ENCODE data around the gene POLR2F. TPM values are rescaled to one million over a fixed set of nuclear protein-coding genes. Genes with fewer than 3 reads are reported as not detected.

POLR2F gene
- total RNA-seq, 1 donor from 2014 or later = 204 TPM

DNA sequence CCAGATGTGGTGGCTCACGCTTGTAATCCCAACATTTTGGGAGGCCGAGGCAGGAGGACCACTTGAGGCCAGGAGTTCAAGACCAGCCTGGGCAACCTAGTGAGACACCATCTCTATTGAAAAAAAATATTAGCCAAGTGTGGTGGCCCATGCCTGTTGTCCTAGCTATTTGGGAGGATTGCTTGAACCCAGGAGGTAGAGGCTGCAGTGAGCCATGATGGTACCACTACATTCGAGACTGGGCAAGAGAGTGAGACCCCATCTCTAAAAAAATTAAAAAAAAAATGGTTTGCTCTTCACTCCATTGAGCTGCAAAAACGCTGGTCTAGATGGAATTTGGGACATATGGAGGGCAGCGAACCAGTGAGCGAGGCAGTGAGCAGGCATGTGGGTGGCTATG is 52.4 kb downstream of the POLR2F start:
- intact Hi-C loops (cut with DNase I) = no loop called here
- Histone ChIP-seq H3K27me3 (no peaks in the 10 kb centered on the region), H3K27ac (no peak overlapping the region), H3K4me1 (no peaks in the 10 kb centered on the region), H3K9me3 (no peaks in the 10 kb centered on the region), H3K4me3 (no peak overlapping the region), H3K36me3 (no peaks in the 10 kb centered on the region)
- DNase-seq (ENCODE audit: low spot score in 2 of 2) = no peak
- TF ChIP-seq, protein P1, sequence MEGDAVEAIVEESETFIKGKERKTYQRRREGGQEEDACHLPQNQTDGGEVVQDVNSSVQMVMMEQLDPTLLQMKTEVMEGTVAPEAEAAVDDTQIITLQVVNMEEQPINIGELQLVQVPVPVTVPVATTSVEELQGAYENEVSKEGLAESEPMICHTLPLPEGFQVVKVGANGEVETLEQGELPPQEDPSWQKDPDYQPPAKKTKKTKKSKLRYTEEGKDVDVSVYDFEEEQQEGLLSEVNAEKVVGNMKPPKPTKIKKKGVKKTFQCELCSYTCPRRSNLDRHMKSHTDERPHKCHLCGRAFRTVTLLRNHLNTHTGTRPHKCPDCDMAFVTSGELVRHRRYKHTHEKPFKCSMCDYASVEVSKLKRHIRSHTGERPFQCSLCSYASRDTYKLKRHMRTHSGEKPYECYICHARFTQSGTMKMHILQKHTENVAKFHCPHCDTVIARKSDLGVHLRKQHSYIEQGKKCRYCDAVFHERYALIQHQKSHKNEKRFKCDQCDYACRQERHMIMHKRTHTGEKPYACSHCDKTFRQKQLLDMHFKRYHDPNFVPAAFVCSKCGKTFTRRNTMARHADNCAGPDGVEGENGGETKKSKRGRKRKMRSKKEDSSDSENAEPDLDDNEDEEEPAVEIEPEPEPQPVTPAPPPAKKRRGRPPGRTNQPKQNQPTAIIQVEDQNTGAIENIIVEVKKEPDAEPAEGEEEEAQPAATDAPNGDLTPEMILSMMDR (IDR thresholded peaks at IDR 0.05) = no peak

DNA sequence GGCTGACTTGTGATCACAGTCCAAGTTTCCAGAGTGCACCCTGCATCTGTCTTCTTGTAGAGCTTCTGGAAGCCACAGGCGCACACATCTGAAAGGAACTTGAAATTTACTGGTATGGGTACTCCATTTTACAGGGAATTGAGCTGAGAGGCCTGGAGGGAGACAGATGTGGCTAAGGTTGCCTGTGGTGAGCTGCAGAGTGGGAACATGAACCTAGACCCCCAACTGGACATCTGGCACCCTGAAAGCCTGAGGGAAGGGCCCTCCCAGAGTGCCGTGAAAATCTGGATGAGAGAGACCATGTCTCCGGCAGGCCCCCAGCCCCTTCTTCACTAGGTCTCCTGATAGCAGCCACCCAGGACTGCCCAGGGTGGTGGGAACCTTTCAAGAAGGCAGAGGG is 53.4 kb downstream of the POLR2F start:
- Histone ChIP-seq H3K4me1 (no peaks in the 10 kb centered on the region), H3K27me3 (no peaks in the 10 kb centered on the region), H3K36me3 (no peaks in the 10 kb centered on the region), H3K27ac (no peak overlapping the region), H3K4me3 (no peak overlapping the region), H3K9me3 (no peaks in the 10 kb centered on the region)
- DNase-seq (ENCODE audit: low spot score in 2 of 2) = no peak
- TF ChIP-seq, protein P1 (IDR thresholded peaks at IDR 0.05) = no peak
- intact Hi-C loops (cut with DNase I) = no loop called here

DNA sequence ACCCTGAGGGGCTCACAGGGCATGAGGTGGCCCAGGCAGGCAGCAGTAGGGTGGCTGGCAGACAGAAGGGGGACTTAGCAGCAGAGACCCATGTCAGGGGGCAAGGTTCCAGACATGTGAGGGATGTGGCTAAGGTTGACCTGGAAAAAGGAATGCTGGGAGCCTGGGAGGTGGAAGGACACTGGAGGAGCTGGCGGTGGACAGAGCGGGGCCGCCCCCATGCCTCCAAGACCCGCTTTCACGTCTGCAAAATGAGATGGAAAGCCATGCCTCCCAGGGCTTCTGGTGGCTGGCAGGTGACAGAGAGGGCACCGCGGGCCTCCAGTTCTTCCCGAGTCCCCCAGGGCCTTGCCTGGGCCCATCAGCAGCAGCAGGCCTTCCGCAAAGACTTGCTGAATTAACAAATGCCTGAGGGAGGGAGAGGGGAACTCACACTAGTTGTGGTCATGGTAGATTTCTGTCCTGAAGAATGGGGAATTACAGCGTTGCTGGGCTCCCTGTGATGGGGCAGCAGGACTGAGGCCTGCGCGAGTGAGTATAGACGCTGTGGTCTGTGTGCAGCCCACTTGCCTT is 53.9 kb downstream of the POLR2F start:
- Histone ChIP-seq H3K27ac (no peak overlapping the region), H3K9me3 (no peaks in the 10 kb centered on the region), H3K4me1 (no peaks in the 10 kb centered on the region), H3K36me3 (no peaks in the 10 kb centered on the region), H3K27me3 (no peaks in the 10 kb centered on the region), H3K4me3 (no peak overlapping the region)
- DNase-seq (ENCODE audit: low spot score in 2 of 2) = no peak
- TF ChIP-seq, protein P1 (IDR thresholded peaks at IDR 0.05) = no peak
- intact Hi-C loops (cut with DNase I) = no loop called here

DNA sequence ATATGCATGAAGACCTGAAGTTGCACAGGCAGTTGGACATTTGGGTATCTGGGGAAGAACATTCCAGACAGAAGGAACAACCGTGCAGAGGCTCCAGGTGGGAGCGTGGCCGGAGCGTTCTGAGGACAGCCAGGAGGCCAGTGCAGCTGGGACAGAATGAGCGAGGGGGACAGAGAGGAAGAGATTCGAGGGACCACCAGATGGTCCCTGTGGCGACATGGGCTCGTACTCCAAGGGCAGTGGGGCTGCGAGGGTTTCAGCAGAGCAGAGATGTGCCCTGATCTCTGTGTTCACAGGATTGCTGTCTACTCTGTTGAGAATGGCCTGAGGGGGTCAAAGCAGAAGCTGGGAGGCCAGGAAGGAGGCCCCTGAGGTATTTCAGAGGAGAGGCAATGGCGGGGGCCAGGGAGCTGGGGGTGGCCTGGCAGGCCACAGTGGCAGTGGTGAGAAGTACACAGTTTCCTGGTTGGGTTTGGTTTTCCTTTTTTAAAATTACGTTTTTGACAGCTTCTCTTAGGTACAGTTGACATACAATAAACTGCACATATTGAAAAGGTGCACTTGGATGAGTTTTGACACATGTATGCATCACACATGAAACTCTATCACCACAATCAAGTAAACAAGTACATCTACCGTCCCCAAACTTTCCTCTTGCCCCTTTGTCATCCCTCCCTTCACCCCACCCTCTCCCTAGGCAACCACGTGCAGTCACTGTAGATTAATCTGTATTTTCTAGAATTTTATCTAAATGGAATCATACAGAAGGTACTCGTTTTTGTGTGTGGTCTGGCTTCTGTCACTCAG is 55.7 kb downstream of the POLR2F start:
- no peak for DNase-seq (ENCODE audit: low spot score in 2 of 2)
- Histone ChIP-seq H3K27me3 (no peaks in the 10 kb centered on the region), H3K9me3 (no peaks in the 10 kb centered on the region), H3K27ac (no peak overlapping the region), H3K4me1 (no peaks in the 10 kb centered on the region), H3K4me3 (no peak overlapping the region), H3K36me3 (no peaks in the 10 kb centered on the region)
- intact Hi-C loops (cut with DNase I) = no loop called here
- TF ChIP-seq, protein P1 (IDR thresholded peaks at IDR 0.05) = no peak

DNA sequence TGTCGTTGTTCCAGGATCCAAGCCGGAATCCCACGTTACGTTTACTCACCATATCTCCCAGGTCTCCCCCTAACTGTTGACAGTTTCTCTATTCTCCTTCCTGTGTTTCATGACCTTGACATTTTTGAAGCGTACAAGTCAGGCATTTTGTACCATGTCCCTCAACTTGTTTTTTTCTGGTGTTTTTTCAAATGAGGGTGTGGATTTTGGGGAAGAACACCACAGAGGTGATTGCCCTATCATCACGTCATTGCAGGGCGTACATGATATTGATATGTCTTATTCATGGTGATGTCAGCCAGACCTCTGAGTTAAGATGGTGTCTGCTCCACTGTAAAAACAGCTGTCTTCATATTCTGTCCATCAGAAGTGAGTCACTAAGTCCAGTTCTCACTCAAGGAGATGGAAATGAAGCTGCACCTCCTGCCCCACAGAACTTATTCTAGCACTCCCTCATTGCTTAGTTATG is 59.1 kb downstream of the POLR2F start:
- no peak for DNase-seq (ENCODE audit: low spot score in 2 of 2)
- H3K27me3 ChIP-seq = no peaks in the 10 kb centered on the region
- no peaks in the 10 kb centered on the region for H3K9me3 ChIP-seq
- TF ChIP-seq, protein P1 (IDR thresholded peaks at IDR 0.05) = no peak
- H3K36me3 ChIP-seq = no peaks in the 10 kb centered on the region
- no peak overlapping the region for H3K4me3 ChIP-seq
- no peaks in the 10 kb centered on the region for H3K4me1 ChIP-seq
- no peak overlapping the region for H3K27ac ChIP-seq
- intact Hi-C loops (cut with DNase I) = no loop called here

All from ascending aorta (tissue), 2 donors.